Measurements from ENCODE around the gene HES5. TPM values are rescaled to one million over a fixed set of nuclear protein-coding genes. Genes with fewer than 3 reads are reported as not detected.

HES5 gene
- total and polyA plus RNA-seq, 10 of the 15 experiments (the other 5 are each of a cell fraction or from before 2014, with no cell fraction given), result 0.12 to 0.15 TPM; not detected in 8

DNA sequence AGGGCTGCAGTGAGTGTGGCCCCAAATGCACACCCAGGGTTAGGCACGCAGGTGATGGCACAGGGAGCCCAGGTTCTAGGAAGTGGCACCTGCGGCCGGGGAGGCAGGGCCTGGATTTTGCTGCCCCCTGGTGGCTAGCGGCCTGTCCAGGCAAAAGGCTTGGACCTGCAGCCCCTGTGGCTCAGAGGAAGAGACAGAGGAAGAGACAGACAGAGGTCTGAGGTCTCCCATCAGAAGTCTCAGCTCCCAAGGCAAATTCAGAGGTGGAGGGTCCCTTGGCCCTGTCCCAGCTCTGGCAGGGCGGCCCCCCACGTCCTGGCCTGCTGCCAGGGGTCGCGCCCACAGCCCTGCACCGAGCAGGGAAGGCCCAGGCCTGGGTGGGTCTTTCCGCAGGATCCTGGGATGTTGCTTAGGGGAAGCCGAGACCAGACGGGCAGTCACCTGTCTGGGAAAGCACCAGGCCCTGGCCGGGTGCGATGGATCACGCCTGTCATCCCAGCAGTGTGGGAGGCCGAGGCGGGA lies 18.1 kb upstream of the HES5 start (continued):
- no peak for TF ChIP-seq NR2C1 (IDR thresholded peaks at IDR 0.05)

DNA sequence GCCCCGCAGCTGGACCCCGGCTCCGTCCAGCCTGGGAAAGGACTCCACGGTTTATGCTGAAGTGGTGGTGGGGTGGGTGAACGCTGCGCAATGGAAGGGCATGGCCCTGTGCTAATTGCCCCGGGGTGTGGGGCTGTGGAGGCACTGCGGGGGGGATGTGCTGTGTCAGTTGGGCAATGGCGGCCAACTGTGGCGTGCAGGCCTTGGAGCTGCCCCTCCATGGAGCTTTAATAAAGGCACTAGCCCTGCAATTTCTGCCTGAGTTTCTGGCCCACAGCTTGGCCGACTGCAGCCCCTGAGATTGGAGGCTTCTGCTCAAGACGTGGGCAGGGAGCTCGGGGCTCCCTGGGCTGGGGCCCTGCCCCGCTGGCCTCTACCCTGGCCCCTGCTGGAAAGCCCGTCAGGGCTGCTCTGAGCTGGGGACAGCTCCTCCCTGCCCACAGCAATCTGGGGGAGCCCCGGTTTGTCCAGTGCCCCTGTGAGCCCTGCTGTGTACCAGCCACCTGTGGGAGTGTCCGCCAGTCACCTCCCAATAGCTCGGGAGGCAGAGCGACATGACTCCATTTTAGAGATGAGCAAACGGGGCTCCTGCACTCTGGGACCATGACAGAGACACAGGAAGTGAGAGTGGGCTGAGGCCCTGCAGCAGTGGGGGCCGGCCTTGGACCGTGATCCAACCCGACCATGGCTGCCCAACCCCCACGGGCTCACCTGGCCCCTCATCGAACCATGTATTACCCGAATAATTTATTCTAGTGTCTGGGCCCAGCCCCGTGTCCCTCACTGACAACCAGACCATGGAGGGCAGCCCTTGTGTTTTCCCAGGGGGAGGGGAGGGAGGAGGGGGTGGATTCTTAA lies 17.4 kb upstream of the HES5 start:
- intact Hi-C loops (cut with micrococcal nuclease; ENCODE audit: unreplicated experiment), result loop anchor here (1.0 to 10.0 kb wide), 5 partner anchors 21 to 353 kb away; partner anchors contain the start of genes FAAP20 and PANK4
- TF ChIP-seq, protein P1, sequence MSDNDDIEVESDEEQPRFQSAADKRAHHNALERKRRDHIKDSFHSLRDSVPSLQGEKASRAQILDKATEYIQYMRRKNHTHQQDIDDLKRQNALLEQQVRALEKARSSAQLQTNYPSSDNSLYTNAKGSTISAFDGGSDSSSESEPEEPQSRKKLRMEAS (IDR thresholded peaks at IDR 0.05; ENCODE audit: low read depth, low read length), result 0 out of 2 replicates have a peak, but pooled peaks have one; percentile 4
- 0 out of 2 replicates have a peak, but pooled peaks have one; percentile 10 for TF ChIP-seq MXI1 (IDR thresholded peaks at IDR 0.05; ENCODE audit: low read depth, low read length)
- no peak for TF ChIP-seq ETV6 (conservative IDR thresholded peaks at IDR 0.05 in 1 of 2, IDR thresholded peaks at IDR 0.05 in 1 of 2; ENCODE audit: borderline replicate concordance in 1 of 2, low read depth in 1 of 2)
- no peak for TF ChIP-seq FOXK2 (IDR thresholded peaks at IDR 0.05)
- TF ChIP-seq TCF12 (IDR thresholded peaks at IDR 0.05; ENCODE audit: low read depth, low read length), result no peak; the same call in 1 of the 2 replicates
- TF ChIP-seq RB1 (IDR thresholded peaks at IDR 0.05; ENCODE audit: borderline replicate concordance), result no peak
- no peak for TF ChIP-seq GATAD2B (conservative IDR thresholded peaks at IDR 0.05; ENCODE audit: low read depth)
- TF ChIP-seq ZNF622 (IDR thresholded peaks at IDR 0.05), result no peak
- TF ChIP-seq DPF2 (IDR thresholded peaks at IDR 0.05), result no peak
- no peak; the same call in 1 of the 2 replicates for TF ChIP-seq NR2F1 (conservative IDR thresholded peaks at IDR 0.05)
- TF ChIP-seq HDAC2 (IDR thresholded peaks at IDR 0.05), result no peak
- TF ChIP-seq, protein P2, sequence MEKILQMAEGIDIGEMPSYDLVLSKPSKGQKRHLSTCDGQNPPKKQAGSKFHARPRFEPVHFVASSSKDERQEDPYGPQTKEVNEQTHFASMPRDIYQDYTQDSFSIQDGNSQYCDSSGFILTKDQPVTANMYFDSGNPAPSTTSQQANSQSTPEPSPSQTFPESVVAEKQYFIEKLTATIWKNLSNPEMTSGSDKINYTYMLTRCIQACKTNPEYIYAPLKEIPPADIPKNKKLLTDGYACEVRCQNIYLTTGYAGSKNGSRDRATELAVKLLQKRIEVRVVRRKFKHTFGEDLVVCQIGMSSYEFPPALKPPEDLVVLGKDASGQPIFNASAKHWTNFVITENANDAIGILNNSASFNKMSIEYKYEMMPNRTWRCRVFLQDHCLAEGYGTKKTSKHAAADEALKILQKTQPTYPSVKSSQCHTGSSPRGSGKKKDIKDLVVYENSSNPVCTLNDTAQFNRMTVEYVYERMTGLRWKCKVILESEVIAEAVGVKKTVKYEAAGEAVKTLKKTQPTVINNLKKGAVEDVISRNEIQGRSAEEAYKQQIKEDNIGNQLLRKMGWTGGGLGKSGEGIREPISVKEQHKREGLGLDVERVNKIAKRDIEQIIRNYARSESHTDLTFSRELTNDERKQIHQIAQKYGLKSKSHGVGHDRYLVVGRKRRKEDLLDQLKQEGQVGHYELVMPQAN (conservative IDR thresholded peaks at IDR 0.05), result no peak
- no peak for TF ChIP-seq CHD1 (IDR thresholded peaks at IDR 0.05; ENCODE audit: low read depth, low read length)
- TF ChIP-seq ATF7 (IDR thresholded peaks at IDR 0.05; ENCODE audit: low read depth), result no peak
- TF ChIP-seq CBFB (IDR thresholded peaks at IDR 0.05; ENCODE audit: low read depth), result no peak

More for the DNA sequence above, 17.4 kb upstream of the HES5 start:
- Histone ChIP-seq H3K9me3 (replicated peaks; ENCODE audit: control insufficient read depth, insufficient read depth, low read length) (no peaks in the 10 kb centered on the region), H3K9ac (ENCODE audit: control insufficient read depth, insufficient read depth, low read length) (peak overlapping the region; percentile 85), H3K4me3 (peak overlapping the region; percentile 82), H4K20me1 (ENCODE audit: control insufficient read depth, insufficient read depth) (no peaks in the 10 kb centered on the region), H3K36me3 (ENCODE audit: control insufficient read depth in 2 of 2, insufficient read depth in 2 of 2, low read length in 1 of 2) (no peaks in the 10 kb centered on the region), H3K4me2 (ENCODE audit: control insufficient read depth, insufficient read depth) (peak overlapping the region; percentile 99), H3K27ac (ENCODE audit: control insufficient read depth, insufficient read depth) (peak overlapping the region; percentile 96), H3K4me1 (ENCODE audit: control insufficient read depth, insufficient read depth, low read length) (peaks cover 25% of the 10 kb centered on the region), H3K27me3 (replicated peaks in 1 of 2; ENCODE audit: control insufficient read depth in 2 of 2, insufficient read depth in 2 of 2, low read length in 1 of 2) (no peaks in the 10 kb centered on the region), H3K79me2 (ENCODE audit: control insufficient read depth, insufficient read depth, low read length) (peaks cover 5% of the 10 kb centered on the region), H2AFZ (ENCODE audit: control insufficient read depth, low read depth, low read length) (no peak overlapping the region; the same call in 1 of the 2 replicates)
- no TSS peak for BruUV-seq (replicated peaks)
- POLR2A ChIA-PET, result interaction anchor here (0.6 to 4.9 kb wide), 15 partner anchors 8 to 353 kb away, joined by 3 to 62 read pairs (median 5); partner anchors contain the start of genes FAAP20, MORN1, PANK4 and PEX10
- DNase-seq (ENCODE audit: low read depth, low spot score) (no peak), FAIRE-seq (no peak), ATAC-seq (peak; percentile 37)
- in situ Hi-C loops (cut with MboI), result loop anchor here (5.0 kb wide), 2 partner anchors 35 to 135 kb away; partner anchors contain the start of gene PEX10
- CTCF ChIA-PET, result interaction anchor here (0.6 to 4.9 kb wide), 12 partner anchors 9 to 351 kb away, joined by 3 to 37 read pairs (median 8); partner anchors contain the start of genes FAAP20, MORN1, PANK4 and PEX10
- WGBS (ENCODE audit: insufficient coverage, insufficient replicate concordance, low lambda C conversion rate, missing lambda C conversion rate), result 1% methylated on average over 21 of the region's 27 CpGs
- SMC1A ChIA-PET (ENCODE audit: uncharacterized antibody, unreplicated experiment), result interaction anchor here (0.8 to 3.1 kb wide), 8 partner anchors 9 to 134 kb away, joined by 3 to 30 read pairs (median 12); partner anchors contain the start of genes PANK4, PRXL2B and TNFRSF14
- RAD21 ChIA-PET (ENCODE audit: unreplicated experiment), result interaction anchor here (0.9 to 7.1 kb wide), 13 partner anchors 9 to 352 kb away, joined by 3 to 86 read pairs (median 12); partner anchors contain the start of genes FAAP20, MORN1, PANK4 and PRXL2B
